GM12878 (cell line): ENCODE results near the gene BRWD1.

Experiments
- ATF2 ChIP-seq: IDR thresholded peaks from 2 replicates; pipeline ENCODE4 v1.6.1; 2012; ENCODE audit warnings: low read length, inconsistent platforms
- CBX5 ChIP-seq: sonication (generic); IDR thresholded peaks from 2 replicates; pipeline ENCODE4 v1.6.1; 2016; ENCODE audit warnings: low read depth, moderate library complexity, mild to moderate bottlenecking, inconsistent platforms
- EP300 ChIP-seq, 2 experiments: fragments of 150-350 bp in 1 of 2; IDR thresholded peaks; 2 replicates each; pipeline ENCODE4 v1.6.1; 2011 to 2012; ENCODE audit warnings: low read depth in 2 of 2, low read length in 2 of 2, borderline replicate concordance in 1 of 2, improper control_type of control experiment in 1 of 2, inconsistent platforms in 1 of 2; ENCODE audit not compliant: control insufficient read depth in 1 of 2
- POLR2A ChIP-seq: IDR thresholded peaks from 2 replicates; pipeline ENCODE4 v1.6.1; 2011; ENCODE audit warnings: low read depth, mild to moderate bottlenecking, low read length
- RCOR1 ChIP-seq: conservative IDR thresholded peaks from 2 replicates; pipeline ENCODE4 v1.6.1; 2012; ENCODE audit warnings: low read depth, low read length, improper control_type of control experiment
- TF ChIP-seq, protein P1 (sequence below): fragments of 450-650 bp; formaldehyde crosslinking; IDR thresholded peaks from 2 replicates; pipeline ENCODE4 v1.4.0; 2020; ENCODE audit warnings: mild to moderate bottlenecking, moderate library complexity

DNA sequence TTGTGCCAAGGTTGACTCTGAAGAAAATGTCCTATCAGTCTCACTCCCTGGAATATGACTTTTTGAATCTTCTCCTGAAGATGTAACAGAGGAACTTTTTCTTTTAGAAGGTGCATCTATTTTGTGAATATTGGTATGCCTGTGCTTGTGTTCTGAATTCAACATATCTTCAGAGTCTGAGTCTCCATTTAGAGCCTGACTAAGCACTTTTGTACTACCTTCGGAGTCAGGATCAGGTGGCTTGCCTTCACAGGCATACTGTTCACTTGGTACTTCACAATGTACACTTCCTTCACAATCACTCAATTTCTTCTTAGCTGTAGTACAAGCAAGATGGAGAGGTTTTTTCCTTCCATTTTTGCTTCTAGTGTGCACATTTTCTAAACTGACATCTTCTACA, 116.6 kb downstream of the BRWD1 start:
- TF ChIP-seq EP300 (IDR thresholded peaks at IDR 0.05; ENCODE audit: borderline replicate concordance in 1 of 2, control insufficient read depth in 1 of 2, low read depth in 2 of 2, low read length in 2 of 2): no peak
- no peak for TF ChIP-seq CBX5
- TF ChIP-seq ATF2: no peak
- no peak for TF ChIP-seq POLR2A
- TF ChIP-seq, protein P1, sequence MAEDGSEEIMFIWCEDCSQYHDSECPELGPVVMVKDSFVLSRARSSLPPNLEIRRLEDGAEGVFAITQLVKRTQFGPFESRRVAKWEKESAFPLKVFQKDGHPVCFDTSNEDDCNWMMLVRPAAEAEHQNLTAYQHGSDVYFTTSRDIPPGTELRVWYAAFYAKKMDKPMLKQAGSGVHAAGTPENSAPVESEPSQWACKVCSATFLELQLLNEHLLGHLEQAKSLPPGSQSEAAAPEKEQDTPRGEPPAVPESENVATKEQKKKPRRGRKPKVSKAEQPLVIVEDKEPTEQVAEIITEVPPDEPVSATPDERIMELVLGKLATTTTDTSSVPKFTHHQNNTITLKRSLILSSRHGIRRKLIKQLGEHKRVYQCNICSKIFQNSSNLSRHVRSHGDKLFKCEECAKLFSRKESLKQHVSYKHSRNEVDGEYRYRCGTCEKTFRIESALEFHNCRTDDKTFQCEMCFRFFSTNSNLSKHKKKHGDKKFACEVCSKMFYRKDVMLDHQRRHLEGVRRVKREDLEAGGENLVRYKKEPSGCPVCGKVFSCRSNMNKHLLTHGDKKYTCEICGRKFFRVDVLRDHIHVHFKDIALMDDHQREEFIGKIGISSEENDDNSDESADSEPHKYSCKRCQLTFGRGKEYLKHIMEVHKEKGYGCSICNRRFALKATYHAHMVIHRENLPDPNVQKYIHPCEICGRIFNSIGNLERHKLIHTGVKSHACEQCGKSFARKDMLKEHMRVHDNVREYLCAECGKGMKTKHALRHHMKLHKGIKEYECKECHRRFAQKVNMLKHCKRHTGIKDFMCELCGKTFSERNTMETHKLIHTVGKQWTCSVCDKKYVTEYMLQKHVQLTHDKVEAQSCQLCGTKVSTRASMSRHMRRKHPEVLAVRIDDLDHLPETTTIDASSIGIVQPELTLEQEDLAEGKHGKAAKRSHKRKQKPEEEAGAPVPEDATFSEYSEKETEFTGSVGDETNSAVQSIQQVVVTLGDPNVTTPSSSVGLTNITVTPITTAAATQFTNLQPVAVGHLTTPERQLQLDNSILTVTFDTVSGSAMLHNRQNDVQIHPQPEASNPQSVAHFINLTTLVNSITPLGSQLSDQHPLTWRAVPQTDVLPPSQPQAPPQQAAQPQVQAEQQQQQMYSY (CRISPR knock-in tag): no peak
- TF ChIP-seq RCOR1: no peak
